Gastrocnemius medialis (tissue), 4 donors: Measurements from ENCODE around the gene SERINC5. TPM values are rescaled to one million over a fixed set of nuclear protein-coding genes. Genes with fewer than 3 reads are reported as not detected.

ENCODE experiments used
- ATAC-seq, 2 donors: fragments of 150-250 bp; one replicate each; pipeline ENCODE4 v1.9.1; 2016
- DNase-seq, 2 donors: peaks; one replicate each; pipeline ENCODE4 v3.0.0-alpha.2; 2019
- H3K27ac ChIP-seq, 4 donors: fragments of 200-600 bp; sonication (generic); 1 replicate in 1 of 4; 2 replicates in 3 of 4; pipeline ENCODE4 v1.5.1; 2016 to 2018; ENCODE audit warnings: mild to moderate bottlenecking in 2 of 4, moderate library complexity in 1 of 4
- H3K27me3 ChIP-seq, 3 donors: fragments of 200-600 bp; sonication (generic) in 2 of 3; 1 replicate in 1 of 3; 2 replicates in 2 of 3; pipeline versions ENCODE4 v1.5.1 to v1.6.0; 2016 to 2019; ENCODE audit warnings: mild to moderate bottlenecking in 1 of 3, moderate library complexity in 1 of 3
- H3K36me3 ChIP-seq, 2 donors: fragments of 200-600 bp; sonication (generic) in 1 of 2; one replicate each; pipeline ENCODE4 v1.5.1; 2017 to 2018
- H3K4me1 ChIP-seq, 2 donors: fragments of 200-600 bp; sonication (generic) in 1 of 2; one replicate each; pipeline ENCODE4 v1.5.1; 2016 to 2017; ENCODE audit warnings: mild to moderate bottlenecking in 2 of 2
- H3K4me3 ChIP-seq, 4 donors: fragments of 200-600 bp; sonication (generic) in 3 of 4; 1 replicate in 1 of 4; 2 replicates in 3 of 4; pipeline ENCODE4 v1.5.1; 2016 to 2019; ENCODE audit warnings: mild to moderate bottlenecking in 2 of 4
- H3K9me3 ChIP-seq, 3 donors: fragments of 200-600 bp; sonication (generic) in 2 of 3; 1 replicate in 1 of 3; 2 replicates in 2 of 3; pipeline ENCODE4 v1.5.1; 2016 to 2019
- CTCF ChIP-seq, 5 experiments: fragments of 450-650 bp in 3 of 5; fragments of 200-600 bp in 2 of 5; sonication (generic) in 2 of 5; IDR thresholded peaks in 4 of 5; conservative IDR thresholded peaks in 1 of 5; 1 replicate in 4 of 5; 2 replicates in 1 of 5; pipeline ENCODE4 v1.5.1; 2016 to 2019; ENCODE audit warnings: antibody characterized with exemption in 5 of 5, mild to moderate bottlenecking in 3 of 5, moderate library complexity in 3 of 5
- POLR2A ChIP-seq, 2 donors: fragments of 450-650 bp; IDR thresholded peaks; one replicate each; pipeline ENCODE4 v1.6.1; 2017; ENCODE audit warnings: antibody characterized with exemption in 2 of 2, mild to moderate bottlenecking in 2 of 2, moderate library complexity in 2 of 2
- in situ Hi-C, 4 donors: fragments of 200-750 bp; cut with MboI; loops; one replicate each; pipeline versions ENCODE4 v1.15.0 to v1.8.0; 2017; ENCODE audit warnings: low sequenced_read_pairs in 4 of 4
- intact Hi-C: fragments of 100-400 bp; cut with DNase I; formaldehyde crosslinking; loops from one replicate; pipeline ENCODE4 v1.15.1; 2023; ENCODE audit warnings: low total_unique reads
- total RNA-seq, 4 donors: library from RNA; depleted of rRNA; stranded (reverse); fragments of >200 nt; gene quantifications; one replicate each; pipeline versions ENCODE4 v1.1.0 to v1.2.3, GENCODE V29; 2016

The SERINC5 gene
- total RNA-seq, 4 donors from 2014 or later = 1.4 to 5.3 (median 3.0) TPM

GRCh38 chr5:80234116-80234948 lies 21.5 kb downstream of the SERINC5 start:
- no peaks in the 10 kb centered on the region for H3K9me3 ChIP-seq
- H3K27me3 ChIP-seq = no peaks in the 10 kb centered on the region
- TF ChIP-seq POLR2A (IDR thresholded peaks at IDR 0.05) = no peak
- TF ChIP-seq CTCF (IDR thresholded peaks at IDR 0.05 in 4 of 5, conservative IDR thresholded peaks at IDR 0.05 in 1 of 5) = no peak
- DNase-seq (no peak), ATAC-seq (no peak)
- no peak overlapping the region for H3K27ac ChIP-seq
- in situ Hi-C loops (no loop called here), intact Hi-C loops (no loop called here)
- no peaks in the 10 kb centered on the region for H3K36me3 ChIP-seq
- peaks cover 8 to 16% of the 10 kb centered on the region in 2 donors for H3K4me1 ChIP-seq
- H3K4me3 ChIP-seq = no peak overlapping the region

- in situ Hi-C loops (no loop called here), intact Hi-C loops (no loop called here)
- Histone ChIP-seq H3K27me3 (no peaks in the 10 kb centered on the region), H3K27ac (no peak overlapping the region), H3K4me3 (no peak overlapping the region), H3K9me3 (no peaks in the 10 kb centered on the region), H3K4me1 (peaks cover 0 to 7% of the 10 kb centered on the region in 2 donors), H3K36me3 (no peaks in the 10 kb centered on the region)
- ATAC-seq = no peak
- DNase-seq = no peak
- TF ChIP-seq POLR2A (IDR thresholded peaks at IDR 0.05) (no peak), CTCF (IDR thresholded peaks at IDR 0.05 in 4 of 5, conservative IDR thresholded peaks at IDR 0.05 in 1 of 5) (no peak)
Measured at GRCh38 chr5:80231693-80232092, 24.2 kb downstream of the SERINC5 start.

- in situ Hi-C loops = no loop called here
- ATAC-seq = no peak
- no peak for TF ChIP-seq CTCF (IDR thresholded peaks at IDR 0.05 in 4 of 5, conservative IDR thresholded peaks at IDR 0.05 in 1 of 5)
- no peak for TF ChIP-seq POLR2A (IDR thresholded peaks at IDR 0.05)
- no peak overlapping the region for H3K4me3 ChIP-seq
- no peaks in the 10 kb centered on the region for H3K9me3 ChIP-seq
- peaks cover 0 to 7% of the 10 kb centered on the region in 2 donors for H3K4me1 ChIP-seq
- no peak overlapping the region for H3K27ac ChIP-seq
- intact Hi-C loops = no loop called here
- DNase-seq = no peak
- no peaks in the 10 kb centered on the region for H3K36me3 ChIP-seq
- H3K27me3 ChIP-seq = no peaks in the 10 kb centered on the region
Measured at GRCh38 chr5:80231243-80231642, 24.6 kb downstream of the SERINC5 start.

- in situ Hi-C loops = no loop called here
- TF ChIP-seq CTCF (IDR thresholded peaks at IDR 0.05 in 4 of 5, conservative IDR thresholded peaks at IDR 0.05 in 1 of 5) (no peak), POLR2A (IDR thresholded peaks at IDR 0.05) (no peak)
- no peak overlapping the region for H3K27ac ChIP-seq
- DNase-seq (no peak), ATAC-seq (no peak)
- H3K36me3 ChIP-seq = no peaks in the 10 kb centered on the region
- no peaks in the 10 kb centered on the region for H3K27me3 ChIP-seq
- H3K4me1 ChIP-seq = peaks cover 0 to 7% of the 10 kb centered on the region in 2 donors
- intact Hi-C loops = no loop called here
- no peaks in the 10 kb centered on the region for H3K9me3 ChIP-seq
- no peak overlapping the region for H3K4me3 ChIP-seq
Measured at GRCh38 chr5:80230269-80230992, 25.4 kb downstream of the SERINC5 start.
